Measurements from ENCODE around the gene CD6. TPM values are rescaled to one million over a fixed set of nuclear protein-coding genes. Genes with fewer than 3 reads are reported as not detected.

Gene CD6
- total RNA-seq, 4 donors from 2014 or later, result 0.26 to 2.0 (median 0.91) TPM; not detected in 1

GRCh38 chr11:61039916-61040315, 68.4 kb downstream of the CD6 start:
- no peaks in the 10 kb centered on the region for H3K4me1 ChIP-seq
- TF ChIP-seq CTCF (IDR thresholded peaks at IDR 0.05), result no peak
- TF ChIP-seq POLR2A (IDR thresholded peaks at IDR 0.05), result no peak
- intact Hi-C loops (cut with DNase I; ENCODE audit: low total_unique reads), result no loop called here
- H3K4me3 ChIP-seq, result no peak overlapping the region
- H3K27ac ChIP-seq, result no peak overlapping the region
- no peaks in the 10 kb centered on the region for H3K36me3 ChIP-seq
- no peaks in the 10 kb centered on the region for H3K9me3 ChIP-seq
- H3K27me3 ChIP-seq, result no peaks in the 10 kb centered on the region
- no peak for DNase-seq

- H3K4me3 ChIP-seq, result no peak overlapping the region
- intact Hi-C loops (cut with DNase I; ENCODE audit: low total_unique reads), result no loop called here
- no peak for TF ChIP-seq CTCF (IDR thresholded peaks at IDR 0.05)
- TF ChIP-seq POLR2A (IDR thresholded peaks at IDR 0.05), result no peak
Measured at GRCh38 chr11:61041755-61042518, 70.5 kb downstream of the CD6 start.

GRCh38 chr11:61042537-61042936, 71.1 kb downstream of the CD6 start:
- no peaks in the 10 kb centered on the region for H3K4me1 ChIP-seq
- no peaks in the 10 kb centered on the region for H3K9me3 ChIP-seq
- no peak overlapping the region for H3K27ac ChIP-seq
- intact Hi-C loops (cut with DNase I; ENCODE audit: low total_unique reads), result no loop called here
- TF ChIP-seq POLR2A (IDR thresholded peaks at IDR 0.05) (no peak), CTCF (IDR thresholded peaks at IDR 0.05) (no peak)
- H3K4me3 ChIP-seq, result no peak overlapping the region
- no peaks in the 10 kb centered on the region for H3K27me3 ChIP-seq
- H3K36me3 ChIP-seq, result no peaks in the 10 kb centered on the region
- DNase-seq, result no peak

More at GRCh38 chr11:61041755-61042518, 70.5 kb downstream of the CD6 start:
- no peaks in the 10 kb centered on the region for H3K36me3 ChIP-seq
- no peaks in the 10 kb centered on the region for H3K4me1 ChIP-seq
- peak overlapping the region; percentile 19 to 30 for H3K27ac ChIP-seq
- H3K9me3 ChIP-seq, result no peaks in the 10 kb centered on the region
- DNase-seq, result peak in 1 of 2 donors; percentile 29
- H3K27me3 ChIP-seq, result no peaks in the 10 kb centered on the region

GRCh38 chr11:61042961-61043540, 71.6 kb downstream of the CD6 start:
- Histone ChIP-seq H3K9me3 (no peaks in the 10 kb centered on the region), H3K4me3 (no peak overlapping the region), H3K36me3 (no peaks in the 10 kb centered on the region), H3K27ac (no peak overlapping the region), H3K4me1 (no peaks in the 10 kb centered on the region), H3K27me3 (no peaks in the 10 kb centered on the region)
- TF ChIP-seq CTCF (IDR thresholded peaks at IDR 0.05) (no peak), POLR2A (IDR thresholded peaks at IDR 0.05) (no peak)
- DNase-seq, result no peak
- intact Hi-C loops (cut with DNase I; ENCODE audit: low total_unique reads), result no loop called here

GRCh38 chr11:61045271-61045670, 73.8 kb downstream of the CD6 start:
- Histone ChIP-seq H3K36me3 (no peaks in the 10 kb centered on the region), H3K4me3 (no peak overlapping the region), H3K27ac (no peak overlapping the region), H3K9me3 (no peaks in the 10 kb centered on the region), H3K27me3 (no peaks in the 10 kb centered on the region), H3K4me1 (no peaks in the 10 kb centered on the region)
- intact Hi-C loops (cut with DNase I; ENCODE audit: low total_unique reads), result no loop called here
- no peak for TF ChIP-seq CTCF (IDR thresholded peaks at IDR 0.05)
- TF ChIP-seq POLR2A (IDR thresholded peaks at IDR 0.05), result no peak
- no peak for DNase-seq
